GM12878 (cell line): Measurements from ENCODE around the gene NRDE2. TPM values are rescaled to one million over a fixed set of nuclear protein-coding genes. Genes with fewer than 3 reads are reported as not detected.

Experiments used
- ATF7 ChIP-seq: fragments of 450-650 bp; IDR thresholded peaks from 2 replicates; pipeline ENCODE4 v1.6.1; 2016; ENCODE audit warnings: low read depth, mild to moderate bottlenecking
- CEBPZ ChIP-seq: fragments of 150-350 bp; IDR thresholded peaks from 2 replicates; pipeline ENCODE4 v1.6.1; 2016; ENCODE audit warnings: low read depth, low read length
- E2F8 ChIP-seq: fragments of 450-650 bp; IDR thresholded peaks from 2 replicates; pipeline ENCODE4 v1.6.1; 2018; ENCODE audit warnings: mild to moderate bottlenecking, low read depth, moderate library complexity; ENCODE audit not compliant: partially characterized antibody
- FOXM1 ChIP-seq: IDR thresholded peaks from 2 replicates; pipeline ENCODE4 v1.6.1; 2012; ENCODE audit warnings: low read depth, mild to moderate bottlenecking, inconsistent platforms, low read length, moderate library complexity
- ZNF274 ChIP-seq: IDR thresholded peaks from one replicate; pipeline ENCODE4 v1.8.0; 2011; ENCODE audit not compliant: insufficient read length, insufficient read depth
- polyA plus RNA-seq, 11 experiments: library from polyadenylated mRNA; depleted of rRNA in 4 of 11; unstranded in 6 of 11; stranded (reverse) in 5 of 11; fragments of >200 nt; fragmentation: Nextera tagmentation in 4 of 11; fragmentation: Illumina TruSeq in 1 of 11; extraction: Ambion mirVana in 4 of 11; extraction: Trizol in 1 of 11; gene quantifications; 1 replicate in 1 of 11; 2 replicates in 10 of 11; pipeline versions ENCODE4 v1.2.1 to v1.2.3, GENCODE V29; 2011 to 2016; ENCODE audit warnings: inconsistent platforms in 2 of 11, missing spikeins in 2 of 11, low read depth in 1 of 11
- total RNA-seq, 4 experiments: library from RNA; depleted of rRNA in 3 of 4; stranded (reverse); fragments of >200 nt in 3 of 4; fragmentation: Illumina TruSeq in 1 of 4; extraction: Trizol in 1 of 4; gene quantifications; 2 replicates each; pipeline versions ENCODE4 v1.2.1 to v1.2.3, GENCODE V29; 2013 to 2021

Gene NRDE2
- total and polyA plus RNA-seq, 10 of the 15 experiments (the other 5 are each of a cell fraction or from before 2014, with no cell fraction given): 8.3 to 21.0 (median 13.8) TPM

GRCh38 chr14:90331497-90332270, at the start of gene NRDE2 (continued):
- no peak for TF ChIP-seq FOXM1
- TF ChIP-seq ZNF274: no peak
- 0 out of 2 replicates have a peak, but pooled peaks have one; percentile 14 for TF ChIP-seq ATF7
- no peak for TF ChIP-seq E2F8
- TF ChIP-seq CEBPZ: no peak
